Mesodermal cell (in vitro differentiated cells): ENCODE data around the gene BEX3.
"Not testable (repeated sequence)": the region's sequence is repeated elsewhere in the genome, so short reads cannot be mapped to it uniquely, and the experiment has no call there.

Source experiments
- H3K27ac ChIP-seq: 2 replicates; pipeline ENCODE4 v1.7.0; 2013; ENCODE audit warnings: mild to moderate bottlenecking, low read depth, low read length, moderate library complexity; ENCODE audit not compliant: severe bottlenecking
- H3K36me3 ChIP-seq: 2 replicates; pipeline ENCODE4 v1.7.1; 2013; ENCODE audit warnings: mild to moderate bottlenecking, low read length, moderate library complexity; ENCODE audit not compliant: control insufficient read depth, insufficient read depth
- H3K4me1 ChIP-seq: one replicate; pipeline ENCODE4 v1.7.1; 2013; ENCODE audit warnings: mild to moderate bottlenecking, low read length; ENCODE audit not compliant: insufficient read depth, control insufficient read depth, poor library complexity, severe bottlenecking
- H3K4me3 ChIP-seq: 2 replicates; pipeline ENCODE4 v1.7.0; 2013; ENCODE audit warnings: low read length, control low read depth, mild to moderate bottlenecking; ENCODE audit not compliant: insufficient read depth, poor library complexity, severe bottlenecking; ENCODE audit errors: extremely low read depth
- H3K9me3 ChIP-seq: 2 replicates; pipeline ENCODE4 v1.7.1; 2013; ENCODE audit warnings: mild to moderate bottlenecking, low read length, moderate library complexity; ENCODE audit not compliant: control insufficient read depth
- WGBS, 2 experiments: methylation state at CpG; one replicate each; pipeline ENCODE4 v1.1.5; 2013; ENCODE audit warnings: missing lambda C conversion rate in 2 of 2; ENCODE audit not compliant: insufficient coverage in 2 of 2; 5-methylcytosine and 5-hydroxymethylcytosine counted together

The BEX3 gene

DNA sequence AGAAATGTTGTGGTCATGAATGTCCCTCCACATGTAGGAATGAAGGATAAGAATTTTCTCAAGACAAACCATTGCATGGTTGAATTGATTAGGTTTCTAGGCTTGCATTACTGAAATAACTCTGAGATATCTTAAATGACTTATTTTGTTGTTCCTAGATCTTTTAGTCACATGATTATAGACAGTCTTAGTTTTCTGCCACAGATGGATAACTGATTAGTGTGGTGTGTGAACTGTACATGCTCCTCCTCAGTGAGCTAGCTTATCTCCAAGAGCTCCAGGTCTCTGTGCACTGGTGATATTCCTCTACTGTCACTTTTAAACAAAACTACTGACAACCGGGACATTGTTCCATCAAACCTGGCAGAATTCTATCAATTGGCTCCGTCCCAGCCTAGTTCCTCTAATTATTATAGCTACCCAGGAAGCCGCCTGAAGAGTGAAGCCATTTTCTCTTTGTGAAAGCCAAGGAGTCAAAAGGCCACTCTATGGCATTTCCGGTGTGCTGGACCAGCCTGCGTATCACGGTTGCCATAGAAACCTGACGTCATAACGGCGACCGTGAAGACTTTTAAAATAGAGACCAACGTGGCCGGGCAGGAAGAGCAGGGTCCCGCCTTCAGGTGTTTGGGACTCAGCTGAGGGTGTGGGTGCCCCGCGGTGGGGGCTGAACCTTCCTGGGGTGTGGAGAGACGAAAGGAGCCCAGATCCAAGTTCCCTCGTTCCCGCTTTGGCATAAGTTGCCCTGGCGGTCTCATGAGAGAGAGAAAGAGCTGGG lies 28.1 kb downstream of the BEX3 start:
- Histone ChIP-seq H3K4me3 (peak overlapping the region; percentile 49), H3K27ac (peak overlapping the region; percentile 78), H3K9me3 (no peaks in the 10 kb centered on the region), H3K4me1 (peaks cover 9% of the 10 kb centered on the region), H3K36me3 (no peaks in the 10 kb centered on the region)
- WGBS, 2 experiments, result 0 to 5% methylated on average over 4 to 15 of the region's 19 CpGs

GRCh38 chrX:103405009-103405333 lies 28.6 kb downstream of the BEX3 start:
- H3K27ac ChIP-seq, result peak overlapping the region; percentile 78
- peaks cover 9% of the 10 kb centered on the region for H3K4me1 ChIP-seq
- H3K9me3 ChIP-seq, result no peaks in the 10 kb centered on the region
- H3K36me3 ChIP-seq, result no peaks in the 10 kb centered on the region
- peak overlapping the region; percentile 49 for H3K4me3 ChIP-seq
- WGBS, 2 experiments, result 0% methylated on average over 1 to 3 of the region's 7 CpGs

GRCh38 chrX:103406256-103406655 lies 29.9 kb downstream of the BEX3 start:
- Histone ChIP-seq H3K27ac (no peak overlapping the region), H3K4me3 (no peak overlapping the region), H3K4me1 (peaks cover 9% of the 10 kb centered on the region), H3K9me3 (no peaks in the 10 kb centered on the region), H3K36me3 (no peaks in the 10 kb centered on the region)
- 100% methylated on average over 1 of the region's 1 CpG; no CpG with 5 or more reads in 1 of the 2 experiments for WGBS, 2 experiments

- Histone ChIP-seq H3K36me3 (no peaks in the 10 kb centered on the region), H3K9me3 (no peaks in the 10 kb centered on the region), H3K4me3 (no peak overlapping the region), H3K27ac (no peak overlapping the region), H3K4me1 (peaks cover 9% of the 10 kb centered on the region)
- no CpG with 5 or more reads among the region's 2 CpGs for WGBS, 2 experiments
These were observed 31.4 kb downstream of the BEX3 start for GRCh38 chrX:103407776-103408175.

- no CpG with 5 or more reads among the region's 2 CpGs for whole genome bisulfite sequencing, 2 experiments
- H3K4me1 ChIP-seq, H3K27ac ChIP-seq, H3K9me3 ChIP-seq, H3K4me3 ChIP-seq, H3K36me3 ChIP-seq: not testable (repeated sequence)
These were observed 35.4 kb downstream of the BEX3 start for GRCh38 chrX:103411721-103412120.

DNA sequence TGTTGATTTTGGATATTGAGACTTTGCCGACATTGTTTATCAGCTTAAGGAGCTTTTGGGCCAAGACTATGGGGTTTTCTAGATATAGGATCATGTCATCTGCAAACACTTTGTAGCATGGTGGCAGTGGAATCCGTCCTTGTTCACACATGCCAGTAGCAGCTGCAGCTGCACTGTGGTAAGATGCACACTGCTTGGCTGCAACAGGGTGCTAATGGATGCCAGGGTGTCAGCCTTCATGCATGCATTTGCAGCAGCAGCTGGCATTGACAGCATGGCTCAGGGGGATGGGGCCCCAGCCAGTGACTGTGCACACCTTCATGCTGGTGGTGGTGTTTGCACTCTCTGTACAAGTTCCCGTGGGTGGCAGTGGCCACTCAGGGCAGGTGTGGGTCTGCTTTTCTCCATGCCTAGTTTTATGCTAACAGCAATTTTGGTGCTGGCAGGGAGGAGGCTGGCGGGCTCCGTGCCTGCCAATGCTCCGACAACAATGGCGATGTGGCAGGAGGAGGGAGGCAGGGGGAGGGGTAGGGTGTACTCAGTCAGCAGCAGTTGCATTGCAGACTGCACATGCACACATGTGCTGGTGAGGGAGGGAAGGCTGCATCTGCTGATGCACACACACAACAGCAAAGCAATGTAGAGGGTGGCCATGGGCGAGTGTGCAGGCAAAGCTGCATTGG lies 37.5 kb downstream of the BEX3 start:
- 96 to 100% methylated on average over 1 to 4 of the region's 8 CpGs for WGBS, 2 experiments
- no peaks in the 10 kb centered on the region for H3K9me3 ChIP-seq
- no peak overlapping the region for H3K4me3 ChIP-seq
- H3K27ac ChIP-seq, result no peak overlapping the region
- H3K36me3 ChIP-seq, result no peaks in the 10 kb centered on the region
- H3K4me1 ChIP-seq, result no peaks in the 10 kb centered on the region

DNA sequence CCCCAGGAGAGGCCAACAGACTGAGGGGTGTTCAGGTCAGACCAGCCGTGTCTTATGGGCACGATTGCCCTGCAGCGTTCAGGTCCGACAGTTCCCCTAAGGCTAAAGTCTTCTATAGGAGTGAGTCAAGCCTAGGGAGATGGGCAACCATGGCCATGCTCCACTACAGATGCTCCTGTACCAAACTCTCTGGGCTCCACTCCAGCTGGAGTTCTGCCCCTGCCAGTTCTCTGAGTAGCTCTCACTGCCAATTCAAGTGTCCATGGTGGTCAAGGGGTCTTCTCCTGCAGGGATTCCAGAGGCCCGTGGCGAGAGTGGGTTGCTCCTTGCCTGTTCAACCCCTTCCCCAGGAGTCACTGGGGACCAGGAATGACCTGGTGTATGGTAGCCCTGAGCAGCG lies 38.2 kb downstream of the BEX3 start:
- Histone ChIP-seq H3K9me3 (no peaks in the 10 kb centered on the region), H3K36me3 (no peaks in the 10 kb centered on the region), H3K27ac (no peak overlapping the region), H3K4me1 (no peaks in the 10 kb centered on the region), H3K4me3 (no peak overlapping the region)
- WGBS, 2 experiments, result 96% methylated on average over 7 of the region's 7 CpGs; no CpG with 5 or more reads in 1 of the 2 experiments

- 80% methylated on average over 1 of the region's 6 CpGs; no CpG with 5 or more reads in 1 of the 2 experiments for WGBS, 2 experiments
- no peaks in the 10 kb centered on the region for H3K36me3 ChIP-seq
- no peak overlapping the region for H3K4me3 ChIP-seq
- H3K4me1 ChIP-seq, result no peaks in the 10 kb centered on the region
- no peak overlapping the region for H3K27ac ChIP-seq
- H3K9me3 ChIP-seq, result no peaks in the 10 kb centered on the region
These were observed 38.7 kb downstream of the BEX3 start for GRCh38 chrX:103415068-103415467.

DNA sequence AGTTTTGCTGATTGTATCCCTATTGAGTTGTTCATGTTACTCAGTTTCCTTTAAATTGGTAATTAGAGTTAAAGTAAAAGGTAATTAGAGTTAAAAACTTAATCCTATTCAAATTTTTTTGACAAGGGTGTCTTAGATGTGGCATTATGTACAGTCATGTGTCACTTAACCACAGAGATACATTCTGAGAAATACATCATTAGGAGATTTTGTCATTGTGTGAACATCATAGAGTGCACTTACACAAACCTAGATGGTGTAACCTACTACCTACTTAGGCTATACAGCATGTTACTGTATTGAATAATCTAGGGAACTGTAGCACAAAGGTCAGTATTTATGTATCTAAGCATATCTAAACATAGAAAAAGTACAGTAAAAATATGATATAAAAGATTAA lies 39.2 kb downstream of the BEX3 start:
- H3K9me3 ChIP-seq, result no peaks in the 10 kb centered on the region
- no peaks in the 10 kb centered on the region for H3K4me1 ChIP-seq
- H3K36me3 ChIP-seq, result peaks cover 2% of the 10 kb centered on the region

GRCh38 chrX:103417370-103417769 lies 41.0 kb downstream of the BEX3 start:
- Histone ChIP-seq H3K36me3 (peaks cover 4% of the 10 kb centered on the region), H3K9me3 (no peaks in the 10 kb centered on the region), H3K4me3 (no peak overlapping the region), H3K4me1 (no peaks in the 10 kb centered on the region), H3K27ac (no peak overlapping the region)
- no CpG with 5 or more reads among the region's 1 CpG for WGBS, 2 experiments

More for the DNA sequence above, 39.2 kb downstream of the BEX3 start:
- no peak overlapping the region for H3K4me3 ChIP-seq
- H3K27ac ChIP-seq, result no peak overlapping the region

DNA sequence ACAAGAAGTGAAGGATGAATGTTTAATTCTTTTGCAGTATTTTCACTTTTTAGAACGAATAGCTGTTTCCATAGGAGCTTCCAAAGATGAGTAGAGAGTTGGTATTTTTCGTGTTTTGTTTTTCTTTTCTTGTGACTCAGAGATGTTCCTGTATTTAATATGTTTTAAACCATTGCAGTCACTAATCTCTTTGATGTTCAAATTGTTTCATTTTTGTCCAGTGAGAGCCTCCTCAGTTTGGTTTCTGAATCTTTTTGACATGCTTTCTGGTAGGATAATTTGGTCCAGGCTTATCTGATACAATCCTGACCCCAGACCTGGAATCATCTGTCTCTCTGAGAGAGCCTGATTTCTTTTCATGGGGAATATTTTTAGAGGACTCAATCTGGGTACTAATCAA lies 41.6 kb downstream of the BEX3 start:
- Histone ChIP-seq H3K4me3 (no peak overlapping the region), H3K9me3 (no peaks in the 10 kb centered on the region), H3K27ac (no peak overlapping the region), H3K4me1 (no peaks in the 10 kb centered on the region), H3K36me3 (peaks cover 4% of the 10 kb centered on the region)
- WGBS, 2 experiments, result 100% methylated on average over 1 of the region's 2 CpGs; no CpG with 5 or more reads in 1 of the 2 experiments
